ENCODE measurements around the gene CEP350.
"Not testable (repeated sequence)": the region's sequence is repeated elsewhere in the genome, so short reads cannot be mapped to it uniquely, and the experiment has no call there.

The CEP350 gene

DNA sequence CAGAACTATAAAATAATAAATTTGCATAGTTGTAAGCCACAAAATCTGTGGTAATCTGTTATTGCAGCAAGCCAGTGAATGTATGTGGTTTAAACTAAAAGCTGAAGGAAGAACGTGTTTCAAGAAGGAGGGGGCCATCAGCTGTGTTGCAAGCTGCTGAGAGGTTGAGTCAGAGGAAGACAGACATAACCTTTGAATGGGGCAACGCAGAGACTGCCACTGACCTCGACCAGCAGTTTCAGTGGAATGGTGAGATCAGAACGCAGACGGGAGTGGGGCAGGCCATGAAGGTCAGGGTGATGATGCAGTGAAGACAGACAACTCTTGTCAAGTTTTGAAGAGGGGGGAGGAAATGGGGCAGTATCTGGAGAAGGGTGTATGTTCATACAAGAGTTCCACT, 176.9 kb downstream of the CEP350 start:
- DNase-seq = peak; percentile 29 to 86

DNA sequence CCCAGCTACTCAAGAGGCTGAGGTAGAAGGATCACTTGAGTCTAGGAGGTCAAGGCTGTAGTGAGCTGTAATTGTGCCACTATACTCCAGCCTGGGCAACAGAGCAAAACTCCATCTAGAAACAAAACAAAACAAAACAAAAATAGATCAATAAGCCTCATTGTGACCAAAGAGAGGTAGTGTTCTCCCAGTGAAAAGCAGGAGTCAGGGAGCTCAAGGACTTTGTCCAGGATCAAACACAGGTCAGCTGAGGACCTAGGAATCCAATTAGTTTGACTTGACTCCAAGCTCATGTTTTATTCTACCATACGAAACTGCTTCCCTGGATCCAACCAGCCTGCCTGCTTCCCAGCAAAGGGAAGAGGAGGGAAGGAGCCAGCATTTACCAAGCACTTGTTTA, 178.6 kb downstream of the CEP350 start:
- no peak for DNase-seq

DNA sequence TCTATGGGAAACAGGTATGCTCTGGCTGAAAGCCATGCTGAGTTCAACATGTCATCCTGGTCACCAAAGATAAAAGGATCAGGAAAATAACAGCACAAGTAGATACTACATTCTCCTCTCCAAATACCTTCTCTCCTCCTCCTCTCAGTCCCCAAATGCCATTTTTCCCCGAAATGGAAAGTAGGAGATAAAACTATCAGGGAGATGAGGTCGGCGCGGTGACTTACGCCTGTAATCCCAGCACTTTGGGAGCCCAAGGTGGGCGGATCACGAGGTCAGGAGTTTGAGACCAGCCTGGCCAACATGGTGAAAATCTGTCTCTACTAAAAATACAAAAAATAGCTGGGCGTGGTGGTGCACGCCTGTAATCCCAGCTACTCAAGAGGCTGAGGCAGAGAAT, 179.1 kb downstream of the CEP350 start:
- not testable (repeated sequence) for DNase-seq

DNA sequence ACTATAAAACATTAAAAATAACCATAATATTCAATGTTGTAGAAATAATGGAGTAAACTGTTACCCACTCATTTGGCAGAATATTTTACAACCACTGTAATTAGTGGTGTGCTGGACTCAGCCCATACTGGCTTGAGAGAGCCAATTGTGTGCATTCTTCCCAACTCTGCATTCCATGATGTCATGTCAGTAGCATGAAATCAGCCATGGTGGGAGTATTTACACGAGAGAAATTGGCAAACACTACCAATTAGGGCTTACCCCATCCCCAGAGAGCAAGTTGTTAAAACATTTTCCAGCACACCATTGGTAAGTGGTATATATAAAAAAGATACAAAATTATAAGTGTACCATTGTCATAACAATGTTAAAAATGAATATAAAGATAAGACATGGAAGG, 180.9 kb downstream of the CEP350 start:
- no peak for DNase-seq

DNA sequence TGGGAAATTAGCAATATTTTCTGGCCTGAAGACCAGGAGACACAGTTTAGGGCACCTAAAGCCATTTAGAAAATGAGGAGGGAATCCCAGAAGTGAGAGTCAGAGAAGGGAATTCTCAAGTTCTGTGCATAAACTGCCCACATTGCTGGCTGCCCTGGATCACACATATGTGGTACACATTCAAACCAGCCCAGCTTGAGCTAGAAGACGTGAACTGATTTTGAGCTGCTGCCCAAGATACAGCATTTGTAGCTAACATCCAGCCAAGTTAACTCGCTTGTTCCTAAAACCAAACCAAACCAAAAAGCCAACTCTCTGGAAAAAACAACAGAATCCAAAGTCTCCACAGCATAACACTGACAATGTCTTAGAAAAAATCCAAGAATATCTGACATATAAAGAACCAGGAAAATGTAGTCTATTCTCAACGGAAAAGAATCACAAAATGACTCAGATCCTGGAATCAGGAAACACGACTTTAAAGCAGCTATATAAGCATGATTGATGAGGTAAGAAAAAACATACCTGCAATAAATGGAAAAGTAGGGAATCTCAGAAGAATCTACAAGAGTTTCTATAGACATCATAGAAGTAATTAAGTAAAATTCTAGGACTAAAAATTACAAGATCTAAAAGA, 181.8 kb downstream of the CEP350 start:
- no peak for DNase-seq

DNA sequence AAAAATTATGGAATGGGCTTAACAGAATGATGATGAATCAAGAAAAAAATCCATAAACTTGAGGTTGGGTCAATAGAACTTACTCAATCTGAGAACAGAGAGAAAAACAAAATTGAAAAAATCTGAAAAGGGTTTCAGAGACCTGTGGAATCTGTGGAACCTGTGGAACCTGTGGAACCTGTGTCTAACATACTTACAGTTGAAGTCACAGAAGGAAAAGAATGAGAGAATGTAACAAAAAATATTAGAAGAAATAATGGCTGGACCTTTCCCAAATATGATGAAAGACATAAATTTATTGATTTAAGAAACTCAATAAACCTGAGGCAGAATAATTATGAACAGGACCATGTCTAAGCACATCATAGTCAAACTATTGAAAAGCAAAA, 182.4 kb downstream of the CEP350 start:
- DNase-seq = no peak

DNA sequence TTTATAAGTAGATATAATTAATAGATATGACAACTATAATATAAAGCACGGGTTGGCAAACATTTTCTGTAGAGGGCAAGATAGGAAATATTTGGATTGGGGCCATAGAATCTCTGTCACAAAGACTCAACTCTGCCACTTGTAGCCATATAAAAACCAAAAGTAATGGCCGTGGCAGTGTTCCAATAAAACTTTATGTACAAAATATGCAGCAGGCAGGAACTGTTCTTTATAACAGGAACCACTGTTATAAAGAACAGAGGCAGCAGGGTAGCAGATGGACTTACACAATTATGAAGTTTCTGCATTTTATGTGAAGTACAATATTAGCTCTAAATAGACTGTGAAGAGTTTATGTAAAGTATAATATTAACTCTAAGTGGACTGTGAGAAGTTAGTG, 183.2 kb downstream of the CEP350 start:
- no peak for DNase-seq

DNA sequence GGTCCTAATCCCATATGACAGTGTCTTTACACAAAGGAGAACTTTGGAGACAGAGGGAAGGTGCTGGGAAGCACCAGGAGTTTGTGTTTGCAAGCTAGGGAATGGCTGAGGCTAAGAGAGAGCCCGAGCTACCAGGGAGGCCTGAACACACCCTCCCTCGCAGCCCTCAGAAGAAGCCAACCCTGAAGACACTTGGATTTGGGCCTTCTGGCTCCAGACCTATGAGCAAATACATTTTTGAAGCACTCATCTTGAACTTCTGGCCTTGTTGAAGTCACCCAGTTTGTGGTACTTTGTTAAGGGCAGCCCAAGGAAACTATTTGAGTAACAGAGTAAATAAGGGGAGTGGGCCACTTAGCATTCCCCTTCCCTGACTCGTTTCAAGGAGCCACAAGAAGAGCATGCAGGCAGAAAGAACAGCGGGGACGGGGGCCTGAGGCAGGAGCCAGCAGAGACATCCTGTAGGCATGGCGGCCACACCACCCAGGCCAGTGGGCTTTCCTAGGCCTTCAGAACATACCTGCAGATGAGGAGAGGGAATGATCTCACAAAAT, 186.8 kb downstream of the CEP350 start:
- no peak for DNase-seq

DNA sequence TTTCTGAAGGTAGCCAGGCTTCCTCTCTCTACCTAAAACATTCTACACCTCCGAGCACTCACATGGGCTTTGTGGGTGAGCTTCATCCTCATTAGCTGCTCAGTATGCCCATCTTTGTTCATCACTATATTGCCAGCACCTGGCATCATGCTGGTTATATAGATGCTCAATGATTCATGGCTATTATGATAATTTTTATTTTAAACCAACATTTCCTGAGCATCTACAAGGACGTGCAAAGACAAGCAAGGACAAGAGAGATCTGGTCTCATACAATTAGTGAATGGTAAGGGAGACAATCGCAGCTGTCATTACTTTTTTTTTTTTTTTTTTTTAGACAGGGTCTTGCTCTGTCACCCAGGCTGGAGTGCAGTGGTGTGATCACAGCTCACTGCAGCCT, 188.7 kb downstream of the CEP350 start:
- no peak for DNase-seq

DNA sequence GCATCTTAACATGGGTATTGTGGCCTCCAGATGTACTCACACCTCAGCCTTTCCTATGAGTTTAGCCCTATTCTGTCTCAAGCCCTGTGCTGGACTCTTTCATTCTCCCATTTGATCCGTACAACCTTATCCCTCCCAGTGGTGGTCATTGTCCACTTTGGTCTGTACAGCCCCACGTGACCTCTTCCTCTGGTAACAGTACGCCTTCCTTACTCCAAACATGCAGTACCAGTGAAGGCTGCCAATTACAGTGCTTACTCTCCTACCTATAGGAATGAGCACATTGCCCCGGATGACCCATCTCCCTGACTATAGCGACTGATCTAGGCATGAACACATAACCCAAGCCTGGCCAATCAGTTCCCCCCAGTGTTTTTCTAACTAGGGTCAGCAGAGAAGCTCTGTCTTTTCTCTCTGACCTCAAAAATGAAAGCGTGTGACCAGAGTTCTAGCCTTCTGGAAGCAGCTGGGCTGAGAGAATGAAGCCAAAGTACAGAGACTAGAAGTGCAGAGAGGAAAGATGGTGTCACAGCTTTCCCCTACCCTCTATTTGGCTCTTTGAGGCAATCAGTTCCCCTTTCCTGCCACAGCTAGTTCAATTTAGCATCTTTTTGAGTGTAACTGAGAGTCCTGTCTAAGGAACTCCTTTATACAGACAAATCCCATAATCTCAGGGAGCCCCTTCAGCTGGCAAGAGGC, 190.2 kb downstream of the CEP350 start:
- DNase-seq = no peak

DNA sequence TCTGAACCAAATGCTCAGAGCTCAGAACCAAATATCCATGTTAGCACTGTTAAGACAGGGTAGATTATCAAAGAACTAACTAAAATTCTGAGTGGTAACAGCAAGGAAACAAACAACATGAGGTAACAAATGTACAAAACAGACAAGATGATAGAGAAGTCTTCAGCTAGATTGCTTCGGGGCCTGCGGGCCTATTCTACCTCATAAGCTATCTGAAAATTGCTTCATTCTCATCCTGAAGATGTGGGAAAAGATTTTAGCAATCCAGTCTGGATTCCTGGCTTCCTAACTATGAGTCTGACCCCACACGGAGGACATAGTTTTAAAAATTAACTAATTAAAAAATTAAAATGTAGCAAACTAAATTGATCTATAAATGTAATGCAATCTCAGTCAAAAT, 190.8 kb downstream of the CEP350 start:
- no peak for DNase-seq

DNA sequence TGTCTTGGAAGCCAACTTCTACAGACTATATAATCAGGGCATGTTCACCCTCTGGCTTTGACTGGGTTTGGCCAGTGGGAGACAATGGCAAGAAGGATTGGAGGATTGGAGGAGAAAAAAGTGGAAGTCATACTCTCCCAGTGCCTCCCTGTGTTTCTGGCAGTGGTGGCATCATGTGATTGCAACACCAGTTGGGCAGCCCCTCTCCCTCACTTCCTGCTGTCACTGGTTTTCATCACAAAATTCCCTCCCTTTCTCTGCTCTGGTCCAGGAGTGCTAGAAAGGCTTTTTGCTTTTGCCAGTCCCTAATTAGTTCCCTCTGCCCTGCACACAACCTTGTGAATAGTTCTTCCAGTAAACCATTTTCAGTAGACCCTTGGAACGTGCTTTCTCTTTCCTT, 196.4 kb downstream of the CEP350 start:
- peak in 1 of 2 donors; percentile 60 for DNase-seq

DNA sequence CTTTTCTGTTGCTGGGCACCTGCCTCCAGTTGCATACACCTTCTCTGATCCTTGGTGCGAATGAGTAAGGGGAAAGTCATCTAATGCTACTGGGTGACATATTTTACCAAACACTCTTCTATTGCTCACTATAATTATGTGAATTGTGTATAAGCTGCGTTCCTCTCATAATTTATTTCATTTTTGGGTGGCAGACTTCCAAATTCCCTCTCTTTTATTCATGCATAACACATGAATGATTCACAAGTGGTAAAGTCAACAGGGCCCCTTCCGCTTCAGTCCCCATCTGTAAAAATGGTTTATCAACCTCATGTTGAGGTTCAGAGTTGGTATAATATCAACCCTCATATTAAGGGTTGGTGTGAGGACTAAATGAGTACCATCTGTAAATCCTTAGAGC, 196.9 kb downstream of the CEP350 start:
- no peak for DNase-seq

DNA sequence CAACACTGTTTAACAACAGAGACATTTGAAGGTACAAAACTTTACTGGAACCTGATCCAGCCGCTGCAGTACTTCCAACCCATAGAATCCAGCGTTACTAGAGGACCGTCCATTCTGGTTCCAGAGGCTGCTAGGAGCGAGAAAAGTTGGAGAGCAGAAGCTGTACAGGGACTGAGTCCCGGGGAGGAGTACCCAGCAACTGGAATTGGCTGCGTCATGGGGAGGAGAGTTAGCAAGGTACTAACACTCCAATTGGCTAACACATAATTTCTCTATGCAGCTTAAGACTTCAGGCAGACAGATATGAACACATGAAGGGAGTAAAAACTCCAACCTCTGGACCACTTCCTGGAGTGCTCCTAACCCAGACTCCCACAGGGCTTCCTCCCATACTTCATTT, 198.0 kb downstream of the CEP350 start:
- no peak for DNase-seq

DNA sequence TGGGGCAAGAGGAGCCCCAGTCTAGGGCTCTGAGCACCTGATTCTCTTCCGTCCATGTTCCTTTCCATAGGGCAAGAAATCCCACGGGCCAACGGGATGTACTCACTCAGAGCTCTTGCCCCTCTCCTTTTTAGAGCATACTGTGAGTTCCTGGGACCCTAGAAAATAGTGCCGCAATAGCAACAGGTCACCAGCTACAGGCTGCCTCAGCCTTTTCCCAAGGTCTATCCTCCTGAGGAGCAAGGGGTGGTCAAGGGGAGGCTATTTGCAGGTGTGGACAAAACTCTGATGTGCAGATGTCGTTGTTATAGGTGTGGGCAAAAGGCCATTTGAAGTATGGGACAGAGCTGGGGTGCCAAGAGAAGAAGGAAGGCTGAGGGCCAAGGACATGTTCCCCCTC, 198.4 kb downstream of the CEP350 start:
- DNase-seq = no peak

DNA sequence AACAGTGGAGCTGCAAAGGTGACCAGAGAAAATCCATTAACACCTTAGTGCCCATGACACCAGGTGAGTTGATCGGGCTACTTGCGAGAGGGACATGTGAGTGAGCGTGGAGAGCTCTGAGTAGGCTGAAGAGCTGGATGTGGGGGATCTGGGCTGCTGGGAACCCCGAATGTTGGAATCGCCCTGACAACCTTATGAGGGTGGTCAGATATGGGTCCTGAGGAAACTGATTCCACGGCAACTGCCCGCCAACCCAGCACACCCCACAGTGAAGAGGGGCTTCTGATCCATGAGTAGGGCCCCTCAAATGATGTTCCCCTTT, 199.4 kb downstream of the CEP350 start:
- DNase-seq = no peak

DNA sequence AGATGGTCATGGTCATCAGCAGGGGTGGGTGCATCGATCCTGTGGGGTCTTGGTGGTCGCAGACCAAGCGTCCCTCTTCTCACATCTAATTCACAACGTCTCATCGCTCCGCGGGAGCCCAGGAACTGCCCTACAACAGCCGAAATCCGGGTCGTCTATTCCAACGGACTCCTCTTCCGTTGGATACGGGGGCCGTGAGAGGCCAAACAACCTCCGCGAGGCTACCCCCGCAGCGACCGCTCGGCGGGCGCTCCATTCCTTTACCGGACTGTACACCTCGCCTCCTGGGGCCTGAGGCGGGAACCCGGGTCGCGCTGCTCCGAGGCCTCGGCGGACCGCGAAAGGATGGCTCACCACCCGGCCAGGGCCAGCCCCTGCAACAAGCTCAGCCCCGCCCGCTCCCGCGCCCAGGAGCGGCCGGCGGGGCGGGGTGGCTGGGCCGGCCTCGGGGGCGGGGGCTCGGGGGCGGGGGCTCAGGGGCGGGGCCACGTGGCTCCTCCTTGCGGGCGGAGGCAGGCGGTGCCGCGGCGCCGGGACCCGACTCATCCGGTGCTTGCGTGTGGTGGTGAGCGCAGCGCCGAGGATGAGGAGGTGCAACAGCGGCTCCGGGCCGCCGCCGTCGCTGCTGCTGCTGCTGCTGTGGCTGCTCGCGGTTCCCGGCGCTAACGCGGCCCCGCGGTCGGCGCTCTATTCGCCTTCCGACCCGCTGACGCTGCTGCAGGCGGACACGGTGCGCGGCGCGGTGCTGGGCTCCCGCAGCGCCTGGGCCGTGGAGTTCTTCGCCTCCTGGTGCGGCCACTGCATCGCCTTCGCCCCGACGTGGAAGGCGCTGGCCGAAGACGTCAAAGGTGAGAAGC, 199.9 kb downstream of the CEP350 start, which contains the start of gene QSOX1:
QSOX1 (plus strand) TSS at position 545 of the 857 bp plus-strand sequence; CDS start at position 584, 39 bp downstream.
- peak; percentile 91 to 92 for DNase-seq

DNA sequence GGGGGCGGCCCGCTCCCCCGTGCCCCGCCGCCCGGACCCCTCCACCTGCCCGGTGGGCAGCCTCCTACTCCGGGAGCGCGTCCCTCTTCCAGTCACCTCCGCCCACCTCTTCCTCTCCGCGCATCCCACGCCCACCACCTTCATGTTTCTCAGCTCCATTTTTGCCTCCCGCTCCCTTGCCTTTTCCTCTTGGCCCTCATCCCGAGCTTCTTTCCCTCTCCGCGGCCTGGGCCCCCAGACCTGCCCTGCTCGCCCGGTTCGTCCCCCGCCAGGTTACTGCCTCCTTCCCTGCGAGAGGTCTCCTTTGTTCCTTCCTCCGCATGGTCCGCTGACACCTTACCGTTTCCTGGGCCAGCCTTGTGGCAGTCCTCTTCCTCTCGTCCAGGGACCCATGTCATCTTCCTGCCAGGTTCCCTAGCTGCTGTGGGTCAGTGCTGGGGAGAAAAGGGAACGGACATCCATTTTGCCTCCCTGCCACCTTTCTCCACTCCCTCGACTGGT, 200.6 kb downstream of the CEP350 start:
- no peak for DNase-seq

DNA sequence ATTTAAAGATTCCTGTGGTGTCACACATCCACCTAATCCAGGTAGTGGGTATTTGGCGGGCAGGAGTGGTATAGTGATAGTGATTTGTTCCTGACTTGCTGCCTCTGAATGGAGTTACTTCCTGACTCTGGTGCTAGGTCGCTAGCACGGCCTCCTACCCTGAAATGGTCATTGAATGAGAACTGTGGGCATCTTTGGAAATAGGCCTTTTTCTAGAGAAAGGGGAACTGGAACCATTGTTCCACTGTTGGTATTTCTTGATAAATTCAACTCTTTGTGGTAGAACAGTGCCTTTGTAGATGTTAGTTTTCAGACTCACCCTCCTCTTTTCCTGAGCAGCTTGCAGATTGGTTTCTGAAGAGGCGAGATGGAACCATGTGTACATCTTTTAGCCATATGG, 201.6 kb downstream of the CEP350 start:
- peak; percentile 27 to 58 for DNase-seq

DNA sequence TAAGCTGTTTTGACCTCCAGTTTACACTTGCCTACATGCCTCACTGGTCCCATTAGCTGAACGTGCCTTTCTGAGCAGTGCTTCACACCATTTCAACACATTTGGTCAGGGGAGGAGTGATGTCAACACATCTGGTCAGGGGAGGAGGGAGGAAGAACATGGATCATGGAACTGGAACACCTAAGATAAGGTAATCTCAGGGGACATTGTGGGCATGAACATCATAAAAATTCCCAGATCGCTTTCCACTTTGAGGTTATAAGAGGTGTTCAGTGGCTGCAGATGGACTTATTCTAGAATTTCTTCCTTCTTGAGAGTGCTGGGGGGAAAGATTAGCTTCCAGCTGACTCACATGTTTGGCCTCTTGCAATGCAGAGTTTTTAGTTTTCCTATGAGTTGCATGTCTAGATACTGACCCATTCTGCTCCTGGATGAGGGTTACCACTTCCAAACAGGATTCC, 202.1 kb downstream of the CEP350 start:
- no peak for DNase-seq

DNA sequence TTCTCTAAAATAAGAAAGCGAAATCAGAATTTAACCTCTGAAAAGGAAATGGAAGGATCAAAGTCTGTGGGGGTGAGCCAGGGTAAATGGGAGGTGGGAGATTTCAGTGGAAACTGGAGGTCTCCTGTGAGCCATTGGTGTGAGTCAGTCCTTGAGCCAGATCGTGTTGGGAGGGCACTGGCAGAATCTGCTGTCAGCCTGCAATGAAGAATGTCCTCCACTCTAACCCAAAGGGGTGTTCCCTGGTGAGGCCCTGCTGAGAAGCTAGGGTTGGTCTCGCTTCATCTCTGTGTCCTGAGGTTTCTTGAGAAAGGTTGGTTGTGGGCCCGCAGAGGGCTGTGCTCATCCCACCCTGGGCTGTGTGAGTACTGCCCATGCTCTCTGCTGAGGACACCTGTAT, 202.5 kb downstream of the CEP350 start:
- no peak for DNase-seq

DNA sequence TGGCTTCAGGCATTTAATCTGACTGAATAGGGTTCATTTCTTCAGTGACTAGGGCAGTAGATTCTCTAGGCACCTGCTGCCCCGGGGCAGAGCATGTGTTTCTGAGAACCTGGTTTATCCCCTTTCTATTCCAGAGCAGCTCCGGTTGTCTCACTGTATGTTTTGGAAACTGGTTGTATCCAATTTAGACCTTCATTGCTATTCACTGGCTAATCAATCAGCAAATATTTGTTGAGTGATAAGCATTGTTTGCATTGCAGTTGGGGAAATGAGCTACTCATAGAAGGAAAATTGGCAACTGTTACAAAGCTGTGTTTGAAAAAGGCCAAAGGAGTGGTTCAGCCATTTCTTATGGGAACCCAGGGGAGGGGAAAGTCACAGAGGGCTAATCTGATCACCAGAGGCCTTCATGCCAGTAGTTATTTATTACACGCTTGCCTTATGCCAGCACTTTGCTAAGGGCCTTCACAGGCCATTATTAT, 203.0 kb downstream of the CEP350 start:
- no peak for DNase-seq
